GM12801 (cell line): ENCODE measurements around the gene PLPPR2.

ENCODE experiments used
- TF ChIP-seq, protein P1 (sequence below): IDR thresholded peaks from one replicate; pipeline ENCODE4 v1.5.1; 2011; ENCODE audit warnings: control low read depth; ENCODE audit not compliant: insufficient read length; ENCODE audit errors: extremely low read depth

PLPPR2 gene

DNA sequence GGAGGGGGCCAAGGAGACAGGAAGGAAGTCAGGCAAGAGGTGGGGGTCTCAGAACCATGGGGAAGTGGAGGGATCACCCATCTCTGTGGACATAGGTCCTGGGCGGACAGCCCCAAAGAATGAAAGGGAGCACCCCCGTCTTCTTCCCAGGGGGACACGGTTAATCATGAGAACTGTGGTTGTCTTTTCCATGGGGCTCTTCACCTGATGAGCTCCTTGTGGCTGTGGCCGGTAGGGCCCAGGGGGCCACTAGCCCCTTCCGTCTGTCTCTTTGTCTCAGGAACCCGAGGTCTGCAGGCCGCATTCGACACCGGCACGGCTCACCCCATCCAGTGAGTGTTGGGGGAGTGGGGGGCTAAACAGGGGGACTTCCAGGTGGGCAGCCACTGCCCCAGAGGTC is 8.6 kb downstream of the PLPPR2 start:
- TF ChIP-seq, protein P1, sequence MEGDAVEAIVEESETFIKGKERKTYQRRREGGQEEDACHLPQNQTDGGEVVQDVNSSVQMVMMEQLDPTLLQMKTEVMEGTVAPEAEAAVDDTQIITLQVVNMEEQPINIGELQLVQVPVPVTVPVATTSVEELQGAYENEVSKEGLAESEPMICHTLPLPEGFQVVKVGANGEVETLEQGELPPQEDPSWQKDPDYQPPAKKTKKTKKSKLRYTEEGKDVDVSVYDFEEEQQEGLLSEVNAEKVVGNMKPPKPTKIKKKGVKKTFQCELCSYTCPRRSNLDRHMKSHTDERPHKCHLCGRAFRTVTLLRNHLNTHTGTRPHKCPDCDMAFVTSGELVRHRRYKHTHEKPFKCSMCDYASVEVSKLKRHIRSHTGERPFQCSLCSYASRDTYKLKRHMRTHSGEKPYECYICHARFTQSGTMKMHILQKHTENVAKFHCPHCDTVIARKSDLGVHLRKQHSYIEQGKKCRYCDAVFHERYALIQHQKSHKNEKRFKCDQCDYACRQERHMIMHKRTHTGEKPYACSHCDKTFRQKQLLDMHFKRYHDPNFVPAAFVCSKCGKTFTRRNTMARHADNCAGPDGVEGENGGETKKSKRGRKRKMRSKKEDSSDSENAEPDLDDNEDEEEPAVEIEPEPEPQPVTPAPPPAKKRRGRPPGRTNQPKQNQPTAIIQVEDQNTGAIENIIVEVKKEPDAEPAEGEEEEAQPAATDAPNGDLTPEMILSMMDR, result no peak

DNA sequence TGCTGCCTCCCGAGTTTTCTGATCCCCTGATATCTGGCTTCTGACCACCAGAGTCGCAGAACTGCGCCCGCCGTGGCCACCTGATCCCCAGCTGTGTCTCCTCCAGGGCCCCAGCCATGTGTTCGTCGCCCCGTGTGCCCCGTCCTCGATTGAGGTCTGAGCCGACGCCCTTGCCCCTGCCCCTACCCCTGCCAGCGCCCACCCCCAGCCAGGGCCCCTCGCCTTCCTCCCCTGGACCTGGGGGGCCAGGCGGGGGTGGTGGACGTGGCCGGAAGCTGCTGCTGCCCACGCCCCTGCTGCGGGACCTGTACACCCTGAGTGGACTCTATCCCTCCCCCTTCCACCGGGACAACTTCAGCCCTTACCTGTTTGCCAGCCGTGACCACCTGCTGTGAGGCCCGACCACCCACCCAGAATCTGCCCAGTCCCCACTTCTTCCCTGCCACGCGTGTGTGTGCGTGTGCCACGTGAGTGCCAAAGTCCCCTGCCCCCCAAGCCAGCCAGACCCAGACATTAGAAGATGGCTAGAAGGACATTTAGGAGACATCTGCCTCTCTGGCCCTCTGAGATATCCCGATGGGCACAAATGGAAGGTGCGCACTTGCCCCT is 9.2 kb downstream of the PLPPR2 start:
- TF ChIP-seq, protein P1, result no peak

DNA sequence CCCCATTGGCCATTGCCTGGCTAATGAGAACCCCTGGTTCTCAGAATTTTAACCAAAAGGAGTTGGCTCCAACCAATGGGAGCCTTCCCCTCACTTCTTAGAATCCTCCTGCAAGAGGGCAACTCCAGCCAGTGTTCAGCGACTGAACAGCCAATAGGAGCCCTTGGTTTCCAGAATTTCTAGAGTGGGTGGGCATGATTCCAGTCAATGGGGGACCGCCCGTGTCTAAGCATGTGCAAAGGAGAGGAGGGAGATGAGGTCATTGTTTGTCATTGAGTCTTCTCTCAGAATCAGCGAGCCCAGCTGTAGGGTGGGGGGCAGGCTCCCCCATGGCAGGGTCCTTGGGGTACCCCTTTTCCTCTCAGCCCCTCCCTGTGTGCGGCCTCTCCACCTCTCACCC is 9.7 kb downstream of the PLPPR2 start:
- TF ChIP-seq, protein P1, result no peak

DNA sequence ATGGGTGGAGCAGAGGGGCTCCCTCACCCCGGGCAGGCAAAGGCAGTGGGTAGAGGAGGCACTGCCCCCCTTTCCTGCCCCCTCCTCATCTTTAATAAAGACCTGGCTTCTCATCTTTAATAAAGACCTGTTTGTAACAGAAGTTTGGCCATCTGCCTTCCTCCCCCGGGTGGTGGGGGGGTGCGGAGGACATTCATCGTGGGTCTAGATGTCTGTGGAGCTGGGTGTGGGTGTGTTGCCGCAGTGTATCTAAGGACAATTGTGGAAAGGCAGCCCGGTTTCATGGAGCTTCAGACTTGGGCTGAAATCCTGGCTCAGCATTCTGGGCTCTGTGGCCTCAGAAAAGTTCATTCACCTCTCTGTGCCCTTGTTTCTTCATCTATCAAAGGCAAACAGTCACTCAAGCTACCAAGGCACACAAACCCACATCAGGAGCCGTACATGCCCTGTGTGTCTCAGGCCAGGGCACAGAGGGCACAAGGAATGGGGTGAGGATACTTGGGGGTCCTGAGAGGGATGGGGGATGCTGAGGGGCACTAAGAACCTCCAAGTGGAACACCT is 10.4 kb downstream of the PLPPR2 start:
- TF ChIP-seq, protein P1, result no peak

DNA sequence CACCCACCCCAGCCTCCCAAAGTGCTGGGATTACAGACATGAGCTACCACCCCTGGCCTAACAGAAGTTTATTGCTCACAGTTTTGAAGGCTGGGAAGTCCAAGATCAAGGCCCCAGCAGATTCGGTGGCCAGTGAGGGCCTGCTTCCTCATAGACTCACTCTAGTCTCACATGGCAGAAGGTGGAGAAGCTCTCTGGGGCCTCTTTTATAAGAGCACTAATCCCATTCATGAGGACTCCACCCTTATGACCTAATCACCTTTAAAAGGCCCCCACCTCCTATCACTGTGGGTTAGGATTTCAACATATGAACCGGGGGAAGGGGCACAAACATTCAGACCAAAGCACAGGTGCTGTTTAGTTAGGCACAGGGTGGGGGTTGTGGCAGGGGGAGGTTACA is 12.3 kb downstream of the PLPPR2 start:
- TF ChIP-seq, protein P1, result no peak

DNA sequence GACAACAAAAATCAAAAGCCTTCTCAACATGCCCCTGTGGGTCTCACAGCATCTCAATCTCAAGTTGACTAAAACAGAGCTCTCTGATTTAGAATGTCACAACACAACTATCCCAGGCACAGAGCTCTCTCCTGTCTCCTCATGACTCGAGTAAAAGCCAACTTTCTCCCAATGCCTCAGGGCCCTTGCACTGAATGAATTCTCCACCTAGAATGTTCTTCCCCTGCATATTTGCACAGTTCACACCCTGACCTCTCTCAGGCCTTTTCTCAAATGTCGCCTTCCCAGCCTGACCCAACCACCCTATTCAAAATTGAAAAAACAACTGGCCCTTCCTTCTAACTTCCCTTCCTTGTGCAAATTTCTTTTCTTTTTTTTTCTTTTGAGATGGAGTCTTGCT is 15.5 kb downstream of the PLPPR2 start:
- TF ChIP-seq, protein P1, result no peak

DNA sequence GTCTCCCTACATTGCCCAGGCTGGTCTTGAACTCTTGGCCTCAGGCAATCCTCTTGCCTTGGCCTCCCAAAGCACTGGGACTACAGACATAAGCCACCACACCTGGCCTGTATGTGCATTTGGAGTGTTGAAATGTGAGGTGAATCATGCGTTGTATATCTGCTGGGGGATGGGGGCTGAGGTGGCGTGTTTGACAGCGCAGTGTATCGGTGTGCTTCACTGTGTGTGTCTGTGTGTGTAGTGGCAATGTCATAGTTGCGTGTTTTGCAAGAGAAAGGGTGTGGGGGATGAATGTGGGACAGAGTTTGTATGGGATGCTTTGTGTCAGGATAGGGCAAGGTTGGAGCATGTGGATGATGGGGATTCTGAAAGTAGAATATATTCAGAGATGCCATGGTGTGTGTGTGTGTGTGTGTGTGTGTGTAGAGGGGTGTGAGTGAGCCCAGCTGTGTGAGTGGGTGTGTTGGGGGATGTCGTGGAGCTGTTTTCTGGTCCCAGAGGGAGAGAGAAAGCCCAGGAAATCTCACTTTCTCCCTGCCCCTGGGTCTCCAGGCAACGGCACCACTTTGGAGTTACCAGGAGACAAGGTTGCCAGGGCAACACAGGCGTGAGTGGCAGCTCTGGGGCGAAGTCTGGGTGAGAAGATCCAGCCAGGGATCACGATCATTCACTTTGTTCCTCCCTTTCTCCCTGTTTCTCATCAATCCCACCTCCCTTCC is 18.1 kb downstream of the PLPPR2 start:
- TF ChIP-seq, protein P1, result no peak
